ENCODE data around the gene SASH1. TPM values are rescaled to one million over a fixed set of nuclear protein-coding genes. Genes with fewer than 3 reads are reported as not detected.

SASH1 gene
- total RNA-seq, 1 experiment from 2014 or later, result 6.6 TPM

DNA sequence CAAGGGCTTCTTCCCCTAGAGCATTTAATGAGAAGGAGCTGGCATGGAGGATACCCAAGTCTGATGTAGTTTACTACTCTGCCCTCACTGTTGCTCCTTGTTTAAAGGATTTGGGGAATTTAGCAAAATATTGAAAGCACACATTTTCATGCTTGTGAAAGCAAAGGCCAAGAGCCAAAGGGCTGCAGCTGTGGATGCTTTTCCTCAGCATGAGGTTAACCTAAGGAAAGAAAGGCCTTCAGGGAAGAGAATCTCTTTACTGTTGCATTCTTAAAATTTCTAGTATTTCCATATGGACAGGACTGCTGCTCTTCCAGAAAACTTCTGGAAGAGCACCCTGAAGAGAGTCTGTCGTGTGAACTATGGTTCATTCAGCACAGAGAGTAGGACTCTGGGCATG lies 45.9 kb upstream of the SASH1 start:
- Histone ChIP-seq H3K4me1 (ENCODE audit: control insufficient read depth, insufficient read depth, low read length) (no peaks in the 10 kb centered on the region), H3K27me3 (ENCODE audit: control insufficient read depth, insufficient read depth, low read length) (no peaks in the 10 kb centered on the region), H3K9me3 (ENCODE audit: control insufficient read depth, insufficient read depth, low read depth, low read length) (no peaks in the 10 kb centered on the region), H3K4me3 (ENCODE audit: low read depth in 2 of 2, low read length in 2 of 2) (no peak overlapping the region), H3K36me3 (ENCODE audit: control insufficient read depth, insufficient read depth, low read length) (no peaks in the 10 kb centered on the region), H3K27ac (ENCODE audit: low read length) (no peak overlapping the region)
- DNase-seq (ENCODE audit: low read depth, low spot score), result no peak
- TF ChIP-seq SIN3A (IDR thresholded peaks at IDR 0.05; ENCODE audit: borderline replicate concordance, insufficient read depth, low read depth, low read length) (no peak), CTCF (IDR thresholded peaks at IDR 0.05) (no peak), POLR2AphosphoS5 (IDR thresholded peaks at IDR 0.05; ENCODE audit: low read depth, low read length) (no peak), TCF7L2 (IDR thresholded peaks at IDR 0.05; ENCODE audit: low read depth, low read length) (no peak), REST (IDR thresholded peaks at IDR 0.05; ENCODE audit: insufficient read depth in 1 of 2, low read depth in 2 of 2, low read length in 1 of 2) (no peak)
- in situ Hi-C loops (cut with HindIII; ENCODE audit: low pct_unique_long_range_greater_than_20kb, low sequenced_read_pairs), result no loop called here
- no peak for ATAC-seq
- intact Hi-C loops (cut with micrococcal nuclease; ENCODE audit: unreplicated experiment), result no loop called here
- BruUV-seq (replicated peaks), result no TSS peak
- POLR2A ChIA-PET, result no interaction called here
- CTCF ChIA-PET, result no interaction called here

DNA sequence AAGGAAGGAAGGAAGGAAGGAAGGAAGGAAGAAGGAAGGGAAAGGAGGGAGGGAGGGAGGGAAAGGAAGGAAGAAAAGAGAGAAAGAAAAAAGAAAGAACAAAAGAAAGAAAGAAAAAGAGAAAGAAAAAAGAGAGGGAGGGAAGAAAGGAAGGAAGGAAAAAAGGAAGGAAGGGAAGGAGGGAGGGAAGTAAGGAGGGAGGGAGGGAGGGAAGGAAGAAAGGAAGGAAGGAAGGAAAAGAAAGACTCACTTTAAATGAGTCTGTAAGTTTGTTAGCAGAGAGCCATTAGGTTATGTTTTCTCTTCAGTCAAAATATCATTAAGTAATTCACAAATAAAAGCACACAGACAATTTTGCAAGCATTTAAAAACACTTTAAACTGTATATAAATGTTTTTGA lies 44.0 kb upstream of the SASH1 start:
- H3K4me3 ChIP-seq (ENCODE audit: low read depth in 2 of 2, low read length in 2 of 2), result no peak overlapping the region
- H3K27ac ChIP-seq (ENCODE audit: low read length), result no peak overlapping the region
- H3K27me3 ChIP-seq (ENCODE audit: control insufficient read depth, insufficient read depth, low read length), result no peaks in the 10 kb centered on the region
- DNase-seq (ENCODE audit: low read depth, low spot score) (no peak), ATAC-seq (no peak)
- H3K36me3 ChIP-seq (ENCODE audit: control insufficient read depth, insufficient read depth, low read length), result no peaks in the 10 kb centered on the region
- no peaks in the 10 kb centered on the region for H3K4me1 ChIP-seq (ENCODE audit: control insufficient read depth, insufficient read depth, low read length)
- POLR2A ChIA-PET, result no interaction called here
- TF ChIP-seq REST (IDR thresholded peaks at IDR 0.05; ENCODE audit: insufficient read depth in 1 of 2, low read depth in 2 of 2, low read length in 1 of 2), result no peak
- TF ChIP-seq SIN3A (IDR thresholded peaks at IDR 0.05; ENCODE audit: borderline replicate concordance, insufficient read depth, low read depth, low read length), result no peak
- TF ChIP-seq POLR2AphosphoS5 (IDR thresholded peaks at IDR 0.05; ENCODE audit: low read depth, low read length), result no peak
- intact Hi-C loops (cut with micrococcal nuclease; ENCODE audit: unreplicated experiment), result no loop called here
- no TSS peak for BruUV-seq (replicated peaks)
- CTCF ChIA-PET, result no interaction called here
- no peaks in the 10 kb centered on the region for H3K9me3 ChIP-seq (ENCODE audit: control insufficient read depth, insufficient read depth, low read depth, low read length)
- in situ Hi-C loops (cut with HindIII; ENCODE audit: low pct_unique_long_range_greater_than_20kb, low sequenced_read_pairs), result no loop called here
